Lower lobe of right lung (tissue), 2 donors: Measurements from ENCODE around the gene MAD1L1. TPM values are rescaled to one million over a fixed set of nuclear protein-coding genes. Genes with fewer than 3 reads are reported as not detected.
A peak's percentile ranks its signal among the peaks of the same experiment; 100 is the strongest.

Experiments
- ATAC-seq, 2 donors: fragments of 200-7000 bp; cut with Tn5 transposase; one replicate each; pipeline ENCODE4 v1.9.1; 2020 to 2022; ENCODE audit warnings: mild to moderate bottlenecking in 2 of 2, moderate library complexity in 2 of 2
- DNase-seq: peaks from one replicate; pipeline ENCODE4 v3.0.0-alpha.2; 2020
- H3K27ac ChIP-seq: fragments of 200-600 bp; one replicate; pipeline ENCODE4 v1.8.0; 2022
- H3K27me3 ChIP-seq: fragments of 200-600 bp; one replicate; pipeline ENCODE4 v1.8.0; 2022; ENCODE audit warnings: low read depth
- H3K36me3 ChIP-seq: fragments of 200-600 bp; one replicate; pipeline ENCODE4 v1.8.0; 2022; ENCODE audit warnings: mild to moderate bottlenecking
- H3K4me1 ChIP-seq: fragments of 200-600 bp; one replicate; pipeline ENCODE4 v1.8.0; 2022
- H3K4me3 ChIP-seq: fragments of 200-600 bp; one replicate; pipeline ENCODE4 v1.8.0; 2022; ENCODE audit warnings: mild to moderate bottlenecking
- H3K9me3 ChIP-seq: fragments of 200-600 bp; one replicate; pipeline ENCODE4 v1.8.0; 2022
- CTCF ChIP-seq: fragments of 200-600 bp; IDR thresholded peaks from one replicate; pipeline ENCODE4 v1.8.0; 2022; ENCODE audit warnings: antibody characterized with exemption, mild to moderate bottlenecking
- intact Hi-C: fragments of 100-400 bp; cut with DNase I; formaldehyde crosslinking; loops from one replicate; pipeline ENCODE4 v1.11.0; 2022
- total RNA-seq: library from RNA; stranded (reverse); fragmentation: NEBNext Ultra II Directional; extraction: Animal tissue kit (Norgen Biotek cat#: 25700); gene quantifications from one replicate; pipeline ENCODE4 v1.2.1, GENCODE V29; 2021
- donor health status: DM: no; HTN: yes; CAD: no; lungs with severe emphysema.

MAD1L1 gene
- total RNA-seq, 1 donor from 2014 or later = 44.5 TPM

GRCh38 chr7:1965579-1966294 is 267.0 kb downstream of the MAD1L1 start:
- Histone ChIP-seq H3K9me3 (no peaks in the 10 kb centered on the region), H3K4me3 (no peak overlapping the region), H3K4me1 (no peaks in the 10 kb centered on the region), H3K36me3 (no peaks in the 10 kb centered on the region), H3K27me3 (no peaks in the 10 kb centered on the region), H3K27ac (no peak overlapping the region)
- DNase-seq (peak; percentile 36), ATAC-seq (peak in 1 of 2 donors; percentile 11)
- no peak for TF ChIP-seq CTCF
- intact Hi-C loops = no loop called here

GRCh38 chr7:1964913-1965578 is 267.7 kb downstream of the MAD1L1 start:
- Histone ChIP-seq H3K4me3 (no peak overlapping the region), H3K4me1 (no peaks in the 10 kb centered on the region), H3K27me3 (no peaks in the 10 kb centered on the region), H3K27ac (no peak overlapping the region), H3K36me3 (no peaks in the 10 kb centered on the region), H3K9me3 (no peaks in the 10 kb centered on the region)
- TF ChIP-seq CTCF = no peak
- DNase-seq = no peak
- ATAC-seq = peak in 1 of 2 donors; percentile 16
- intact Hi-C loops = no loop called here

GRCh38 chr7:1964211-1964912 is 268.4 kb downstream of the MAD1L1 start:
- no peaks in the 10 kb centered on the region for H3K27me3 ChIP-seq
- peak; percentile 17 for DNase-seq
- no peak overlapping the region for H3K4me3 ChIP-seq
- no peak for TF ChIP-seq CTCF
- H3K36me3 ChIP-seq = no peaks in the 10 kb centered on the region
- H3K27ac ChIP-seq = no peak overlapping the region
- no peaks in the 10 kb centered on the region for H3K4me1 ChIP-seq
- H3K9me3 ChIP-seq = no peaks in the 10 kb centered on the region
- intact Hi-C loops = no loop called here
- no peak for ATAC-seq

- no peaks in the 10 kb centered on the region for H3K27me3 ChIP-seq
- intact Hi-C loops = no loop called here
These were observed 269.2 kb downstream of the MAD1L1 start for GRCh38 chr7:1963575-1963974.

More at GRCh38 chr7:1963575-1963974, 269.2 kb downstream of the MAD1L1 start:
- Histone ChIP-seq H3K36me3 (no peaks in the 10 kb centered on the region), H3K27ac (no peak overlapping the region), H3K9me3 (no peaks in the 10 kb centered on the region), H3K4me1 (no peaks in the 10 kb centered on the region), H3K4me3 (no peak overlapping the region)
- DNase-seq = peak; percentile 21
- TF ChIP-seq CTCF = no peak
- ATAC-seq = no peak
